SIG-M5 (cell line): Measurements from ENCODE around the gene LRRC18.

Experiments used
- DNase-seq: peaks from one replicate; lab custom pipeline; 2025; lab: John Stamatoyannopoulos, UW

The LRRC18 gene

GRCh38 chr10:48880016-48880705 is 59.5 kb downstream of the LRRC18 start:
- DNase-seq: no peak

- no peak for DNase-seq
Measured at GRCh38 chr10:48879451-48879850, 60.2 kb downstream of the LRRC18 start.

- DNase-seq: no peak
Measured at GRCh38 chr10:48878091-48878490, 61.5 kb downstream of the LRRC18 start.

GRCh38 chr10:48872234-48872633 is 67.4 kb downstream of the LRRC18 start:
- no peak for DNase-seq
